ENCODE data around the gene KRR1. TPM values are rescaled to one million over a fixed set of nuclear protein-coding genes. Genes with fewer than 3 reads are reported as not detected.
A peak's percentile ranks its signal among the peaks of the same experiment; 100 is the strongest.
"Not testable (repeated sequence)": the region's sequence is repeated elsewhere in the genome, so short reads cannot be mapped to it uniquely, and the experiment has no call there.

KRR1 gene
- total RNA-seq, 6 experiments from 2014 or later: 14.1 to 25.3 (median 20.3) TPM

- ATAC-seq (no peak), DNase-seq (no peak)
- Histone ChIP-seq H3K36me3 (no peaks in the 10 kb centered on the region), H3K9me3 (no peaks in the 10 kb centered on the region), H3K4me1 (peaks cover 0 to 8% (median 2%) of the 10 kb centered on the region in 4 donors), H3K27ac (no peak overlapping the region), H3K4me3 (no peak overlapping the region), H3K27me3 (no peaks in the 10 kb centered on the region)
- 87% methylated on average over 4 of the region's 4 CpGs for WGBS (ENCODE audit: insufficient coverage, low coverage, low lambda C conversion rate, missing lambda C conversion rate)
- TF ChIP-seq CTCF (IDR thresholded peaks at IDR 0.05) (no peak), POLR2A (IDR thresholded peaks at IDR 0.05) (no peak)
- intact Hi-C loops (cut with DNase I): no loop called here
Measured at GRCh38 chr12:75487308-75487707, 24.1 kb downstream of the KRR1 start.

- intact Hi-C loops (cut with DNase I); H3K4me3 ChIP-seq; H3K27me3 ChIP-seq; ATAC-seq; H3K36me3 ChIP-seq; H3K4me1 ChIP-seq; DNase-seq; H3K9me3 ChIP-seq; H3K27ac ChIP-seq: not testable (repeated sequence)
- 80% methylated on average over 2 of the region's 2 CpGs for WGBS (ENCODE audit: insufficient coverage, low coverage, low lambda C conversion rate, missing lambda C conversion rate)
Measured at GRCh38 chr12:75484450-75484849, 27.0 kb downstream of the KRR1 start.

GRCh38 chr12:75483431-75483830 lies 28.0 kb downstream of the KRR1 start:
- TF ChIP-seq POLR2A (IDR thresholded peaks at IDR 0.05) (no peak), CTCF (IDR thresholded peaks at IDR 0.05) (no peak)
- intact Hi-C loops (cut with DNase I): no loop called here
- no peak overlapping the region for H3K4me3 ChIP-seq
- ATAC-seq (no peak), DNase-seq (no peak)
- H3K4me1 ChIP-seq: no peaks in the 10 kb centered on the region
- H3K27me3 ChIP-seq: no peaks in the 10 kb centered on the region
- no peaks in the 10 kb centered on the region for H3K9me3 ChIP-seq
- no peaks in the 10 kb centered on the region for H3K36me3 ChIP-seq
- WGBS (ENCODE audit: insufficient coverage, low coverage, low lambda C conversion rate, missing lambda C conversion rate): 54% methylated on average over 2 of the region's 2 CpGs
- H3K27ac ChIP-seq: no peak overlapping the region

- H3K4me1 ChIP-seq: no peaks in the 10 kb centered on the region
- no peaks in the 10 kb centered on the region for H3K36me3 ChIP-seq
- WGBS (ENCODE audit: insufficient coverage, low coverage, low lambda C conversion rate, missing lambda C conversion rate): 18% methylated on average over 4 of the region's 4 CpGs
- no peaks in the 10 kb centered on the region for H3K9me3 ChIP-seq
- H3K27ac ChIP-seq: peak overlapping the region in 2 of 3 donors; percentile 9 to 42
- ATAC-seq (no peak), DNase-seq (no peak)
- no peaks in the 10 kb centered on the region for H3K27me3 ChIP-seq
- peak overlapping the region in 1 of 3 donors; percentile 1 for H3K4me3 ChIP-seq
- no peak for TF ChIP-seq CTCF (IDR thresholded peaks at IDR 0.05)
- no peak for TF ChIP-seq POLR2A (IDR thresholded peaks at IDR 0.05)
- intact Hi-C loops (cut with DNase I): no loop called here
Measured at GRCh38 chr12:75482646-75483045, 28.8 kb downstream of the KRR1 start.

- no peak for ATAC-seq
- 39% methylated on average over 4 of the region's 4 CpGs for WGBS (ENCODE audit: insufficient coverage, low coverage, low lambda C conversion rate, missing lambda C conversion rate)
- H3K4me1 ChIP-seq: no peaks in the 10 kb centered on the region
- intact Hi-C loops (cut with DNase I): no loop called here
- TF ChIP-seq CTCF (IDR thresholded peaks at IDR 0.05): no peak
- H3K27ac ChIP-seq: peak overlapping the region in 2 of 3 donors; percentile 30 to 42
- no peaks in the 10 kb centered on the region for H3K27me3 ChIP-seq
- DNase-seq: no peak
- H3K36me3 ChIP-seq: no peaks in the 10 kb centered on the region
- peak overlapping the region; percentile 17 to 31 (median 17) for H3K4me3 ChIP-seq
- H3K9me3 ChIP-seq: no peaks in the 10 kb centered on the region
Measured at GRCh38 chr12:75481774-75482173, 29.6 kb downstream of the KRR1 start.
